Neural cell (in vitro differentiated cells): ENCODE data around the gene RAF1. TPM values are rescaled to one million over a fixed set of nuclear protein-coding genes. Genes with fewer than 3 reads are reported as not detected.

Experiments
- H2AFZ ChIP-seq: fragments of 200-600, 300-800 bp; sonication (generic), shearing (Covaris generic); 2 replicates; pipeline ENCODE4 v1.6.0; 2014; ENCODE audit warnings: low read depth, mild to moderate bottlenecking, antibody characterized with exemption, low read length, moderate library complexity
- H3F3A ChIP-seq: fragments of 200-600 bp; shearing (Covaris generic); 2 replicates; pipeline ENCODE4 v1.6.1; 2016; ENCODE audit warnings: mild to moderate bottlenecking, moderate library complexity, mixed read lengths, antibody characterized with exemption, low read length; ENCODE audit not compliant: insufficient read depth, poor library complexity, severe bottlenecking
- H3K27ac ChIP-seq: fragments of 200-600, 300-800 bp; sonication (generic), shearing (Covaris generic); 2 replicates; pipeline ENCODE4 v1.5.1; 2014; ENCODE audit warnings: mild to moderate bottlenecking, low read length, moderate library complexity
- H3K27me3 ChIP-seq: fragments of 300-800, 200-600 bp; sonication (generic), shearing (Covaris generic); 2 replicates; pipeline ENCODE4 v1.6.0; 2014; ENCODE audit warnings: mild to moderate bottlenecking, low read depth, low read length, moderate library complexity; ENCODE audit not compliant: insufficient read depth
- H3K36me3 ChIP-seq: fragments of 300-800, 200-600 bp; sonication (generic), shearing (Covaris generic); 2 replicates; pipeline ENCODE4 v1.5.1; 2014; ENCODE audit warnings: mild to moderate bottlenecking, antibody characterized with exemption, low read length, moderate library complexity; ENCODE audit not compliant: insufficient read depth
- H3K4me2 ChIP-seq: fragments of 300-800, 200-600 bp; sonication (generic), shearing (Covaris generic); 2 replicates; pipeline ENCODE4 v1.6.0; 2014; ENCODE audit warnings: mild to moderate bottlenecking, low read length
- H3K4me3 ChIP-seq: fragments of 300-800, 200-600 bp; sonication (generic), shearing (Covaris generic); 2 replicates; pipeline ENCODE4 v1.5.1; 2014; ENCODE audit warnings: mild to moderate bottlenecking, low read length, moderate library complexity
- H3K79me2 ChIP-seq: fragments of 200-600 bp; shearing (Covaris generic); replicated peaks from 2 replicates; pipeline ENCODE4 v1.6.0; 2014; ENCODE audit warnings: mild to moderate bottlenecking, low read length, moderate library complexity; ENCODE audit not compliant: insufficient read depth
- H3K9ac ChIP-seq: fragments of 300-800, 200-600 bp; sonication (generic), shearing (Covaris generic); 2 replicates; pipeline ENCODE4 v1.6.1; 2016; ENCODE audit warnings: mild to moderate bottlenecking, low read length, mixed read lengths
- H3K9me2 ChIP-seq: fragments of 200-600 bp; shearing (Covaris generic); 2 replicates; pipeline ENCODE4 v1.6.1; 2016; ENCODE audit warnings: mild to moderate bottlenecking, low read length, mixed read lengths; ENCODE audit not compliant: insufficient read depth
- H3K9me3 ChIP-seq: fragments of 200-600, 300-800 bp; sonication (generic), shearing (Covaris generic); 2 replicates; pipeline ENCODE4 v1.6.1; 2016; ENCODE audit warnings: mild to moderate bottlenecking, mixed run types, low read length, moderate library complexity, mixed read lengths
- H4K20me1 ChIP-seq: fragments of 200-600 bp; shearing (Covaris generic); 2 replicates; pipeline ENCODE4 v1.6.1; 2016; ENCODE audit warnings: mild to moderate bottlenecking, mixed run types; ENCODE audit not compliant: insufficient read depth
- EP300 ChIP-seq: fragments of 450-650 bp; conservative IDR thresholded peaks from 2 replicates; pipeline ENCODE4 v1.6.1; 2014; ENCODE audit warnings: antibody characterized with exemption, mild to moderate bottlenecking, moderate library complexity; ENCODE audit not compliant: poor library complexity, severe bottlenecking
- EZH2 ChIP-seq: fragments of 200-600, 300-800 bp; shearing (Covaris generic), sonication (generic); IDR thresholded peaks from 2 replicates; pipeline ENCODE4 v1.6.1; 2014; ENCODE audit warnings: antibody characterized with exemption, low read length, borderline replicate concordance, mild to moderate bottlenecking; ENCODE audit not compliant: insufficient read depth, poor library complexity, severe bottlenecking
- MXI1 ChIP-seq: fragments of 450-650 bp; conservative IDR thresholded peaks from 2 replicates; pipeline ENCODE4 v1.6.1; 2014; ENCODE audit warnings: antibody characterized with exemption, mild to moderate bottlenecking; ENCODE audit not compliant: poor library complexity, severe bottlenecking
- POLR2AphosphoS5 ChIP-seq: IDR thresholded peaks from 2 replicates; pipeline ENCODE4 v1.6.1; 2012
- RAD21 ChIP-seq: fragments of 450-650 bp; conservative IDR thresholded peaks from 2 replicates; pipeline ENCODE4 v1.6.1; 2014; ENCODE audit warnings: antibody characterized with exemption, mild to moderate bottlenecking, moderate library complexity
- SMC3 ChIP-seq: fragments of 450-650 bp; conservative IDR thresholded peaks from 2 replicates; pipeline ENCODE4 v1.6.1; 2014; ENCODE audit warnings: antibody characterized with exemption, mild to moderate bottlenecking, moderate library complexity; ENCODE audit not compliant: poor library complexity
- TAF1 ChIP-seq: IDR thresholded peaks from 2 replicates; pipeline ENCODE4 v1.6.1; 2012; ENCODE audit warnings: low read depth
- polyA minus RNA-seq: library from RNA; depleted of rRNA, polyadenylated mRNA; stranded (reverse); fragments of >200 nt; gene quantifications from 2 replicates; pipeline ENCODE4 v1.2.3, GENCODE V29; 2014
- polyA plus RNA-seq: library from polyadenylated mRNA; depleted of rRNA; stranded (reverse); fragments of >200 nt; gene quantifications from 2 replicates; pipeline ENCODE4 v1.2.3, GENCODE V29; 2014
- TF ChIP-seq, protein P1 (sequence below): IDR thresholded peaks from 2 replicates; pipeline ENCODE4 v1.6.1; 2012; ENCODE audit warnings: borderline replicate concordance
- TF ChIP-seq, protein P2 (sequence below): fragments of 450-650 bp; IDR thresholded peaks from 2 replicates; pipeline ENCODE4 v1.5.1; 2014; ENCODE audit warnings: antibody characterized with exemption, mild to moderate bottlenecking, moderate library complexity; ENCODE audit not compliant: poor library complexity, severe bottlenecking

The RAF1 gene
- polyA plus RNA-seq: 212 and 215 TPM in 2 replicates
- polyA minus RNA-seq: 182 and 188 TPM in 2 replicates

DNA sequence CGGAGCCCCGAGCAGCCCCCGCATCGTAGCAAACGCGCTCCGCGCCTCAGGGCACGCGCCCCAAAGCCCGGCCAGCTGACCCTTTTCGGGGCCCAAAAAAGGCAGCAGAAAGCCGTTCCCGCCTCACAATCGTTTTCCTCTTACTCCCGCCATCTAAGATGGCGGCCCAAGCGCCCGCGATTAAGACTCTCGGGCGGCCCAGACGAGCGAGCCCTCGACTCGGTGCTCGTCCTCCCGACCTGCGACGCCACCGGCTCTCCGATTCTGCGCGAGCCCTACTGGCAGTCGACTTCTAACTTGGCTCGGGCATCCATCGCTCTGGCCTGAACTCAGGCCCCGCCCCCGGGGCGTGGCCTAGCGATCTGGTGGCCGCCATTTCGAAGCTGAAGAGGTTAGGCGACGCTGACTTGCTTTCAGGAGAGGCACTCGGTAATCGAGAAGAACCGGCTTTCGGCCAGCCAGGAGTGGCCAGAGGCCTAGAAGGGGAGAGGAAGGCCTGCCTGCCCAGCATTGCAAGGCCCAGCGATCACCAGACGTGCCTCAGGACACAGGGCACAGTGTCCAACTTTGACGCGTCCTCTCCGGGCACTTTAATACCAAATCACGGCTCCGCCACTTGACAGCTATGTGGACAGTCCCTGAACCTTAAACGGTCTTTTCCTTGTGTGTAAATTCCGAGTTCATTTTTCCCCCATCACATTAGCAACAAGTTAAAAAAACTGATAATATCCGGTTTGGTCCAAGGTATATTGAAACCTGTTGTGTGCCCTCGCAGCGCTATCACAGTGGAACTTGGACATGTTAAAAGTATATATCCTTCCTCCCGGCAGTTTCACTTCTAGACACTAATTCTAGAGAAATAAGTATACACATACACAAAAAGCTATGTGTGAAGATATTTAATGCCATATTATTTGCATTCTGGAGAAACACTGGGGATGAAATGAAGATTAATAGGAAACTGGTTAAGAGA, at the start of gene RAF1:
Gene RAF1 (minus strand): TSS at position 182 of the 973 bp plus-strand sequence. CDS start 45,396 bp downstream, outside the sequence.
- no peaks in the 10 kb centered on the region for H3F3A ChIP-seq
- no peaks in the 10 kb centered on the region for H3K9me2 ChIP-seq
- peaks cover 46% of the 10 kb centered on the region for H3K79me2 ChIP-seq
- peak within 1 kb of the TSS; percentile 99 for H3K27ac ChIP-seq
- H3K36me3 ChIP-seq: no peaks in the 10 kb centered on the region
- H3K27me3 ChIP-seq: no peaks in the 10 kb centered on the region
- H3K4me2 ChIP-seq: peak within 1 kb of the TSS; percentile 99
- H4K20me1 ChIP-seq: peaks cover 7% of the 10 kb centered on the region
- no peaks in the 10 kb centered on the region for H3K9me3 ChIP-seq
- TF ChIP-seq RAD21 (no peak), SMC3 (peak; percentile 54), TAF1 (peak; percentile 99), EZH2 (no peak), MXI1 (peak; percentile 70), POLR2AphosphoS5 (peak; percentile 92), EP300 (peak; percentile 60)
- TF ChIP-seq, protein P1, sequence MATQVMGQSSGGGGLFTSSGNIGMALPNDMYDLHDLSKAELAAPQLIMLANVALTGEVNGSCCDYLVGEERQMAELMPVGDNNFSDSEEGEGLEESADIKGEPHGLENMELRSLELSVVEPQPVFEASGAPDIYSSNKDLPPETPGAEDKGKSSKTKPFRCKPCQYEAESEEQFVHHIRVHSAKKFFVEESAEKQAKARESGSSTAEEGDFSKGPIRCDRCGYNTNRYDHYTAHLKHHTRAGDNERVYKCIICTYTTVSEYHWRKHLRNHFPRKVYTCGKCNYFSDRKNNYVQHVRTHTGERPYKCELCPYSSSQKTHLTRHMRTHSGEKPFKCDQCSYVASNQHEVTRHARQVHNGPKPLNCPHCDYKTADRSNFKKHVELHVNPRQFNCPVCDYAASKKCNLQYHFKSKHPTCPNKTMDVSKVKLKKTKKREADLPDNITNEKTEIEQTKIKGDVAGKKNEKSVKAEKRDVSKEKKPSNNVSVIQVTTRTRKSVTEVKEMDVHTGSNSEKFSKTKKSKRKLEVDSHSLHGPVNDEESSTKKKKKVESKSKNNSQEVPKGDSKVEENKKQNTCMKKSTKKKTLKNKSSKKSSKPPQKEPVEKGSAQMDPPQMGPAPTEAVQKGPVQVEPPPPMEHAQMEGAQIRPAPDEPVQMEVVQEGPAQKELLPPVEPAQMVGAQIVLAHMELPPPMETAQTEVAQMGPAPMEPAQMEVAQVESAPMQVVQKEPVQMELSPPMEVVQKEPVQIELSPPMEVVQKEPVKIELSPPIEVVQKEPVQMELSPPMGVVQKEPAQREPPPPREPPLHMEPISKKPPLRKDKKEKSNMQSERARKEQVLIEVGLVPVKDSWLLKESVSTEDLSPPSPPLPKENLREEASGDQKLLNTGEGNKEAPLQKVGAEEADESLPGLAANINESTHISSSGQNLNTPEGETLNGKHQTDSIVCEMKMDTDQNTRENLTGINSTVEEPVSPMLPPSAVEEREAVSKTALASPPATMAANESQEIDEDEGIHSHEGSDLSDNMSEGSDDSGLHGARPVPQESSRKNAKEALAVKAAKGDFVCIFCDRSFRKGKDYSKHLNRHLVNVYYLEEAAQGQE: peak; percentile 76
- TF ChIP-seq, protein P2, sequence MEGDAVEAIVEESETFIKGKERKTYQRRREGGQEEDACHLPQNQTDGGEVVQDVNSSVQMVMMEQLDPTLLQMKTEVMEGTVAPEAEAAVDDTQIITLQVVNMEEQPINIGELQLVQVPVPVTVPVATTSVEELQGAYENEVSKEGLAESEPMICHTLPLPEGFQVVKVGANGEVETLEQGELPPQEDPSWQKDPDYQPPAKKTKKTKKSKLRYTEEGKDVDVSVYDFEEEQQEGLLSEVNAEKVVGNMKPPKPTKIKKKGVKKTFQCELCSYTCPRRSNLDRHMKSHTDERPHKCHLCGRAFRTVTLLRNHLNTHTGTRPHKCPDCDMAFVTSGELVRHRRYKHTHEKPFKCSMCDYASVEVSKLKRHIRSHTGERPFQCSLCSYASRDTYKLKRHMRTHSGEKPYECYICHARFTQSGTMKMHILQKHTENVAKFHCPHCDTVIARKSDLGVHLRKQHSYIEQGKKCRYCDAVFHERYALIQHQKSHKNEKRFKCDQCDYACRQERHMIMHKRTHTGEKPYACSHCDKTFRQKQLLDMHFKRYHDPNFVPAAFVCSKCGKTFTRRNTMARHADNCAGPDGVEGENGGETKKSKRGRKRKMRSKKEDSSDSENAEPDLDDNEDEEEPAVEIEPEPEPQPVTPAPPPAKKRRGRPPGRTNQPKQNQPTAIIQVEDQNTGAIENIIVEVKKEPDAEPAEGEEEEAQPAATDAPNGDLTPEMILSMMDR: peak; percentile 40
- H3K4me3 ChIP-seq: peak within 1 kb of the TSS; percentile 100
- H3K9ac ChIP-seq: peak within 1 kb of the TSS; percentile 100
- peak within 1 kb of the TSS; percentile 91 for H2AFZ ChIP-seq

DNA sequence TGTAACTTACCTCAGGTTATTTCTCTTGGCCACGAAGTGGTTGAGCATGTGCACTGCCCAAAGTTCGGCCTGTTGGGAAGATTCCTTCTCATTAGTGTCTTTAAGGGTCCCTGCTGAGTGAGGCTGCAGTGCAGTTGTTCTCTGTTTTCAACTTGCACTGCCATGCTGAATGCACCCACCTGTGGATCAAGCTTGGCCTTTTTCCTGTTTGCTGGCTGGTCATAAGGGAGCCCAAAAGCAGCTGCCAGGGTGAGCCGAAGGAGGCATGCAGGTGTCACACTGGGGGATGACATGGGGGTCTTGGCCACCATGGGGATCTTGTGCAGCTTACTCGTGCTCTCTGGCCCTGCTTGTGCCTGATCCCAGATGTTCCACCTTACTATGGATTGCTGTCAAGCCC, 46.1 kb upstream of the RAF1 start:
- Histone ChIP-seq H3K9me2 (no peaks in the 10 kb centered on the region), H2AFZ (no peak overlapping the region), H3K79me2 (no peaks in the 10 kb centered on the region), H3K27me3 (no peaks in the 10 kb centered on the region), H3K4me3 (no peak overlapping the region), H4K20me1 (no peaks in the 10 kb centered on the region), H3K9ac (no peak overlapping the region), H3F3A (no peaks in the 10 kb centered on the region), H3K4me2 (no peak overlapping the region), H3K36me3 (no peaks in the 10 kb centered on the region), H3K9me3 (no peaks in the 10 kb centered on the region), H3K27ac (no peak overlapping the region)
- no peak for TF ChIP-seq TAF1
- TF ChIP-seq MXI1: no peak
- TF ChIP-seq, protein P1: no peak
- no peak for TF ChIP-seq SMC3
- TF ChIP-seq, protein P2: no peak
- TF ChIP-seq RAD21: no peak
- TF ChIP-seq EZH2: no peak
- no peak for TF ChIP-seq POLR2AphosphoS5
- TF ChIP-seq EP300: no peak
